GM13977 (cell line): ENCODE data around the gene DYNLRB2.

ENCODE experiments used
- DNase-seq: peaks from one replicate; pipeline ENCODE4 v3.0.0; 2012; ENCODE audit warnings: low spot score
- CTCF ChIP-seq: IDR thresholded peaks from 2 replicates; pipeline ENCODE4 v1.5.1; 2012; ENCODE audit warnings: mild to moderate bottlenecking, control low read depth; ENCODE audit not compliant: insufficient read depth; ENCODE audit errors: extremely low read depth, missing control alignments
- in situ Hi-C: fragments of 300-500 bp; cut with MboI; formaldehyde crosslinking; loops from one replicate; pipeline ENCODE4 v1.12.0; 2022; ENCODE audit warnings: low sequenced_read_pairs, low pct_unique_long_range_greater_than_20kb, mixed read lengths, inconsistent platforms; ENCODE audit not compliant: unreplicated experiment

DYNLRB2 gene

GRCh38 chr16:80576343-80576912, 35.6 kb downstream of the DYNLRB2 start:
- no peak for TF ChIP-seq CTCF
- DNase-seq, result no peak
- in situ Hi-C loops, result no loop called here

GRCh38 chr16:80577485-80578280, 36.9 kb downstream of the DYNLRB2 start:
- no peak for TF ChIP-seq CTCF
- no peak for DNase-seq
- in situ Hi-C loops, result no loop called here

GRCh38 chr16:80580109-80580832, 39.5 kb downstream of the DYNLRB2 start:
- peak; percentile 37 for TF ChIP-seq CTCF
- DNase-seq, result peak; percentile 71
- in situ Hi-C loops, result no loop called here

GRCh38 chr16:80583466-80583865, 42.7 kb downstream of the DYNLRB2 start:
- no peak for DNase-seq
- TF ChIP-seq CTCF, result no peak
- in situ Hi-C loops, result no loop called here

- no peak for DNase-seq
- no peak for TF ChIP-seq CTCF
- in situ Hi-C loops, result no loop called here
Observed at GRCh38 chr16:80585764-80586163, 45.0 kb downstream of the DYNLRB2 start.

GRCh38 chr16:80586476-80586875, 45.7 kb downstream of the DYNLRB2 start:
- no peak for TF ChIP-seq CTCF
- in situ Hi-C loops, result no loop called here

More at GRCh38 chr16:80586476-80586875, 45.7 kb downstream of the DYNLRB2 start:
- DNase-seq, result no peak
